NCI-H345 treated with DMSO at 0.1 percent for 48 hours (cell line): Measurements from ENCODE around the gene CDH12.
"Not testable (repeated sequence)": the region's sequence is repeated elsewhere in the genome, so short reads cannot be mapped to it uniquely, and the experiment has no call there.

Source experiments
- DNase-seq: peaks from one replicate; lab custom pipeline; 2025; ENCODE audit not compliant: unreplicated experiment; lab: John Stamatoyannopoulos, UW

Gene CDH12

GRCh38 chr5:22852807-22853660 lies at the start of gene CDH12:
CDH12 (minus strand) TSS chr5:22853344.
- DNase-seq = peak; percentile 84

- DNase-seq = no peak
Observed at GRCh38 chr5:22901885-22902284, 48.7 kb upstream of the CDH12 start.

GRCh38 chr5:22900801-22901310 lies 47.7 kb upstream of the CDH12 start:
- no peak for DNase-seq

GRCh38 chr5:22899341-22899740 lies 46.2 kb upstream of the CDH12 start:
- DNase-seq = no peak

- no peak for DNase-seq
Observed at GRCh38 chr5:22896152-22896551, 43.0 kb upstream of the CDH12 start.

GRCh38 chr5:22892441-22892840 lies 39.3 kb upstream of the CDH12 start:
- DNase-seq = no peak

- DNase-seq = no peak
Observed at GRCh38 chr5:22889720-22890119, 36.6 kb upstream of the CDH12 start.

GRCh38 chr5:22887566-22887965 lies 34.4 kb upstream of the CDH12 start:
- no peak for DNase-seq

- DNase-seq = not testable (repeated sequence)
Observed at GRCh38 chr5:22858911-22859310, 5.8 kb upstream of the CDH12 start.

- DNase-seq = no peak
Observed at GRCh38 chr5:22855824-22856223, 2.7 kb upstream of the CDH12 start.

- DNase-seq = no peak
Observed at GRCh38 chr5:22850981-22851380, 2.2 kb downstream of the CDH12 start.

GRCh38 chr5:22846693-22847092 lies 6.5 kb downstream of the CDH12 start:
- DNase-seq = no peak

- no peak for DNase-seq
Observed at GRCh38 chr5:22844636-22845035, 8.5 kb downstream of the CDH12 start.

GRCh38 chr5:22844155-22844554 lies 9.0 kb downstream of the CDH12 start:
- no peak for DNase-seq

- DNase-seq = no peak
Observed at GRCh38 chr5:22842574-22842973, 10.6 kb downstream of the CDH12 start.

- DNase-seq = no peak
Observed at GRCh38 chr5:22837803-22838202, 15.3 kb downstream of the CDH12 start.

GRCh38 chr5:22835686-22836085 lies 17.5 kb downstream of the CDH12 start:
- peak; percentile 95 for DNase-seq

GRCh38 chr5:22793463-22793862 lies 59.7 kb downstream of the CDH12 start:
- DNase-seq = no peak

- DNase-seq = no peak
Observed at GRCh38 chr5:22787807-22788206, 65.3 kb downstream of the CDH12 start.

GRCh38 chr5:22787398-22787797 lies 65.7 kb downstream of the CDH12 start:
- DNase-seq = no peak

GRCh38 chr5:22780756-22781155 lies 72.4 kb downstream of the CDH12 start:
- DNase-seq = peak; percentile 76

- no peak for DNase-seq
Observed at GRCh38 chr5:22779499-22779898, 73.6 kb downstream of the CDH12 start.

GRCh38 chr5:22776285-22776684 lies 76.9 kb downstream of the CDH12 start:
- DNase-seq = no peak
